22Rv1 (cell line): Measurements from ENCODE around the gene UVRAG.

ENCODE experiments used
- H3K27ac ChIP-seq: fragments of 450-650 bp; 2 replicates; pipeline ENCODE4 v1.5.1; 2017
- CTCF ChIP-seq: fragments of 450-650 bp; IDR thresholded peaks from 2 replicates; pipeline ENCODE4 v1.5.1; 2017; ENCODE audit warnings: mild to moderate bottlenecking
- ZFX ChIP-seq: fragments of 450-650 bp; IDR thresholded peaks from 2 replicates; pipeline ENCODE4 v1.6.1; 2017; ENCODE audit warnings: antibody characterized with exemption, borderline replicate concordance

Gene UVRAG

GRCh38 chr11:76172583-76172982 lies 357.6 kb downstream of the UVRAG start:
- H3K27ac ChIP-seq = no peak overlapping the region
- no peak for TF ChIP-seq ZFX
- no peak for TF ChIP-seq CTCF

- H3K27ac ChIP-seq = no peak overlapping the region
- TF ChIP-seq ZFX (no peak), CTCF (no peak)
Observed at GRCh38 chr11:76173663-76174062, 358.7 kb downstream of the UVRAG start.

- TF ChIP-seq CTCF (no peak), ZFX (no peak)
- H3K27ac ChIP-seq = no peak overlapping the region
Observed at GRCh38 chr11:76174330-76174729, 359.3 kb downstream of the UVRAG start.

- H3K27ac ChIP-seq = no peak overlapping the region
- no peak for TF ChIP-seq ZFX
Observed at GRCh38 chr11:76175783-76176182, 360.8 kb downstream of the UVRAG start.

GRCh38 chr11:76176463-76176862 lies 361.5 kb downstream of the UVRAG start:
- no peak for TF ChIP-seq ZFX
- no peak for TF ChIP-seq CTCF
- no peak overlapping the region for H3K27ac ChIP-seq

GRCh38 chr11:76177250-76177686 lies 362.3 kb downstream of the UVRAG start:
- TF ChIP-seq ZFX = no peak
- TF ChIP-seq CTCF = no peak
- no peak overlapping the region for H3K27ac ChIP-seq

GRCh38 chr11:76179147-76179546 lies 364.1 kb downstream of the UVRAG start:
- H3K27ac ChIP-seq = no peak overlapping the region
- no peak for TF ChIP-seq ZFX
- TF ChIP-seq CTCF = no peak

GRCh38 chr11:76181371-76181770 lies 366.4 kb downstream of the UVRAG start:
- TF ChIP-seq ZFX (no peak), CTCF (no peak)
- no peak overlapping the region for H3K27ac ChIP-seq
